HepG2 (cell line): ENCODE data around the gene BICRAL. TPM values are rescaled to one million over a fixed set of nuclear protein-coding genes. Genes with fewer than 3 reads are reported as not detected.

Source experiments
- AFF4 ChIP-seq: sonication (generic); formaldehyde crosslinking; IDR thresholded peaks from 2 replicates; pipeline ENCODE4 v1.4.0; 2020; ENCODE audit warnings: missing genetic modification reagents
- CENPT ChIP-seq: sonication (generic); formaldehyde crosslinking; IDR thresholded peaks from 2 replicates; pipeline ENCODE4 v1.8.0; 2022; ENCODE audit warnings: low read depth, mild to moderate bottlenecking, moderate library complexity, missing genetic modification reagents
- DMTF1 ChIP-seq: sonication (generic); formaldehyde crosslinking; IDR thresholded peaks from 2 replicates; pipeline ENCODE4 v1.4.0; 2020; ENCODE audit warnings: mild to moderate bottlenecking, missing genetic modification reagents
- EED ChIP-seq: sonication (generic); formaldehyde crosslinking; IDR thresholded peaks from 2 replicates; pipeline ENCODE4 v1.5.0; 2020; ENCODE audit warnings: mild to moderate bottlenecking, missing genetic modification reagents
- FLYWCH1 ChIP-seq: sonication (generic); formaldehyde crosslinking; IDR thresholded peaks from 2 replicates; pipeline ENCODE4 v1.8.1; 2023; ENCODE audit warnings: mild to moderate bottlenecking, missing genetic modification reagents
- HES4 ChIP-seq: sonication (generic); formaldehyde crosslinking; IDR thresholded peaks from 2 replicates; pipeline ENCODE4 v1.9.0; 2021; ENCODE audit warnings: mild to moderate bottlenecking, missing genetic modification reagents, borderline replicate concordance
- HNF4A ChIP-seq: sonication (generic); formaldehyde crosslinking; IDR thresholded peaks from 2 replicates; pipeline ENCODE4 v1.4.0; 2020; ENCODE audit warnings: missing genetic modification reagents
- MED1 ChIP-seq: sonication (generic); formaldehyde crosslinking; IDR thresholded peaks from 2 replicates; pipeline ENCODE4 v1.4.0; 2020; ENCODE audit warnings: missing genetic modification reagents
- SAP130 ChIP-seq: IDR thresholded peaks from 2 replicates; pipeline ENCODE4 v1.6.1; 2016; ENCODE audit warnings: low read depth
- SOX6 ChIP-seq, 2 experiments: fragments of 450-650 bp in 1 of 2; sonication (generic) in 1 of 2; formaldehyde crosslinking in 1 of 2; IDR thresholded peaks; 2 replicates each; pipeline versions ENCODE4 v1.4.0 to v1.6.1; 2017 to 2020; ENCODE audit warnings: antibody characterized with exemption in 1 of 2, mild to moderate bottlenecking in 1 of 2, missing genetic modification reagents in 1 of 2
- SRF ChIP-seq: IDR thresholded peaks from 2 replicates; pipeline ENCODE4 v1.6.1; 2011; ENCODE audit warnings: mild to moderate bottlenecking, low read depth, low read length, moderate library complexity
- STAT5B ChIP-seq: sonication (generic); formaldehyde crosslinking; IDR thresholded peaks from 2 replicates; pipeline ENCODE4 v1.4.0; 2020; ENCODE audit warnings: missing genetic modification reagents
- SUZ12 ChIP-seq: fragments of 150-350 bp; IDR thresholded peaks from 2 replicates; pipeline ENCODE4 v1.6.1; 2014; ENCODE audit warnings: low read depth, low read length
- ZBTB26 ChIP-seq: IDR thresholded peaks from 2 replicates; pipeline ENCODE4 v1.6.1; 2016; ENCODE audit warnings: missing compliant biosample characterization, missing genetic modification reagents, borderline replicate concordance
- ZNF503 ChIP-seq: sonication (generic); formaldehyde crosslinking; IDR thresholded peaks from 2 replicates; pipeline ENCODE4 v1.4.0; 2020; ENCODE audit warnings: missing genetic modification reagents
- ZNF598 ChIP-seq: sonication (generic); formaldehyde crosslinking; IDR thresholded peaks from 2 replicates; pipeline ENCODE4 v1.5.1; 2020; ENCODE audit warnings: mild to moderate bottlenecking, missing genetic modification reagents, borderline replicate concordance
- ZNF746 ChIP-seq: sonication (generic); formaldehyde crosslinking; IDR thresholded peaks from 2 replicates; pipeline ENCODE4 v1.8.0; 2022; ENCODE audit warnings: mild to moderate bottlenecking, missing genetic modification reagents
- polyA plus RNA-seq, 8 experiments: library from polyadenylated mRNA; depleted of rRNA in 3 of 8; stranded (reverse) in 7 of 8; unstranded in 1 of 8; fragments of >200 nt; fragmentation: Illumina TruSeq in 4 of 8; extraction: Trizol in 4 of 8; gene quantifications; 2 replicates each; pipeline versions ENCODE4 v1.2.1 to v1.2.3, GENCODE V29; 2011 to 2016; ENCODE audit warnings: low read depth in 4 of 8, missing spikeins in 1 of 8, mixed read lengths in 1 of 8; ENCODE audit not compliant: insufficient read depth in 1 of 8
- total RNA-seq, 5 experiments: library from RNA; depleted of rRNA; stranded (reverse); fragments of >200 nt; fragmentation: Illumina TruSeq; extraction: Trizol; gene quantifications; 2 replicates each; pipeline ENCODE4 v1.2.3, GENCODE V29; 2016; ENCODE audit warnings: low read depth in 1 of 5

BICRAL gene
- total and polyA plus RNA-seq, 2 of the 13 experiments (the other 11 are each of a cell fraction or from before 2014, with no cell fraction given), result 5.0 to 13.5 TPM

GRCh38 chr6:42745083-42745639, 36.7 kb upstream of the BICRAL start (continued):
- no peak for TF ChIP-seq AFF4 (CRISPR knock-in tag)
- TF ChIP-seq ZNF503 (CRISPR knock-in tag), result no peak
- no peak for TF ChIP-seq CENPT
- no peak for TF ChIP-seq SRF
- no peak for TF ChIP-seq MED1 (CRISPR knock-in tag)
- no peak for TF ChIP-seq ZNF598
- no peak for TF ChIP-seq SOX6 (IDR thresholded peaks at IDR 0.05)
- no peak for TF ChIP-seq SOX6 (CRISPR knock-in tag; IDR thresholded peaks at IDR 0.05)
- TF ChIP-seq EED, result no peak
- TF ChIP-seq ZBTB26 (CRISPR knock-in tag), result no peak
- no peak for TF ChIP-seq FLYWCH1 (CRISPR knock-in tag)
- no peak for TF ChIP-seq DMTF1 (CRISPR knock-in tag)
- peak; percentile 9; the same call in 1 of the 2 replicates for TF ChIP-seq SAP130 (CRISPR knock-in tag)
- TF ChIP-seq HES4 (CRISPR knock-in tag), result peak; percentile 24; the same call in 1 of the 2 replicates
- no peak for TF ChIP-seq ZNF746 (CRISPR knock-in tag)
- TF ChIP-seq STAT5B (CRISPR knock-in tag), result no peak
- no peak for TF ChIP-seq SUZ12
- TF ChIP-seq HNF4A (CRISPR knock-in tag), result no peak
